GM19025 (cell line): ENCODE results near the gene ZNF493.

Experiments used
- ATAC-seq: cut with Tn5 transposase; IDR thresholded peaks from one replicate; pipeline ENCODE4 v1.9.1; 2021; ENCODE audit warnings: mild to moderate bottlenecking, low read depth, moderate library complexity; ENCODE audit not compliant: unreplicated experiment

ZNF493 gene

DNA sequence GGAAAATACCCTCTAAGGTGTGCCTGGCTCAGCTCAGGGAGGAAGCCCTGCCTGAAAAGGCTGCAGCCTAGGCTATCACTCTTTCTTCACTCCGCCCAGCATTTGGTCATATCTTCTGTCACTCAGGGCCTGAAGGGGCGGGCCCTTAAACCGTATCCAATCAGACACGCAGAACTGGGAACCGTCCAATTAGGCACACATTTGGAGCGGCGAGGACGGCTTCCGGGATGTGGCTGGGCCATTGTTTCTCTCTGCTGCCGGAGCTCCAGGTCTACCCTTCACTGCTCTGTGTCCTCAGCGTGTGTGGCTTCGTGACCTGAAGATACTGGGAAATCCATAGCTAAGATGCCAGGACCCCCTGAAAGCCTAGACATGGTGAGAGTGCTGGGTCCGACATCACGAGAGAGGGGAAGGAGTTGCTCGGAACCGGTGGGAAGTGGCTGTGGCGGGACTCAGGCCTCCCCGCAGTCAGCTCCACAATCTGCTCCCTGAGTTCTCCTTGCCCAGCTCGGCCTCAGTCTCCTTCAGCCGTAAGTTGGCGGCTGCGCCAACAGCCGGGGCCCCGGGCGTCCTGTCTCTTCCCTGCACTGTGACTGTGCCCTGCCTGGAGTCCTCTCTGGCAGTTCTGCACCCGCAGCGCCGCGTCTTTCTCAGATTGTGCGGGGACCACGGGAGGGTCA is at the start of gene ZNF493:
TSS of gene ZNF493 (plus strand) at position 241 of the 680 bp plus-strand sequence. CDS start at position 346, 105 bp downstream.
- ATAC-seq: peak; percentile 100

DNA sequence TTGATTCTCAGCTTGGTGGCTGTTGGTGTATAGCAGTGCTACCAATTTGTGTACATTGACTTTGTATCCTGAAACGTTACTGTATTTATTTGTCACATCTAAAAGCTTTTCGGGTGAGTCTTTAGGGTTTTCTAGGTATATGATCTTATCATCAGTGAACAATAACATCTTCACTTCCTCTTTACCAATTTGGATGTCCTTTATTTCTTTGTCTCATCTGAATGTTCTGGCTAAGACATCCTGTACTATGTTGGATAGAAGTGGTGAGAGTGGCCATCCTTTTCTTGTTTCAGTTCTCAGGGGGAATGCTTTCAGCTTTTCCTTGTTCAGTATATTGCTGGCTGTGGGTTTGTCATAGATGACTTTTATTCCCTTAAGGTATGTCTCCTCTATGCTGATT is 44.1 kb upstream of the ZNF493 start:
- ATAC-seq: no peak

DNA sequence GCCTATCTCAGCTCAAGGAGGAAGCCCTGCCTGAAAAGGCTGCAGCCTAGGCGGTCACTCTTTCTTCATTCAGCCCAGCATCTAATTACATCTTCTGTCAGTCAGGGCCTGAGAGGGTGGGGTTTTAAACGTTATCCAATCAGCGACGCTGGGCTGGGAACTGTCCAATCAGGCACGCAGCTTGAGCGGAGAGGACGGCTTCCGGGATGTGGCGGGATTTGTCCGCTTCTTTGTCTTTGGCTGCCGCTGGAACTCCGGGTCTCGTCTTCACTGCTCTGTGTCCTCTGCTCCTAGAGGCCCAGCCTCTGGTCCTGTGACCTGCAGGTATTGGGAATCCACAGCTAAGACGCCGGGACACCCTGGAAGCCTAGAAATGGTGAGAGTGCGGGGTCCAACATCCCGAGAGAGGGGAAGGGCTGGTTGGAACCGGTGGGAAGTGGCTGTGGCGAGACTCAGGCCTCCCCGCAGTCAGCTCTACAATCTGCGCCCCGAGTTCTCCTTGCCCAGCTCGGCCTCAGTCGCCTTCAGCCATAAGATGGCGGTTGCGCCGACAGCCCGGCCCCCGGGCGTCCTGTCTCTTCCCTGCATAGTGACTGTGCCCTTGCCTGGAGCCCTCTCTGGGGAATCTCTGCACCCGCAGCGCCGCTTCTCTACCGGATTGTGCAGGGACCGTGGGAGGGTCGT is 38.0 kb upstream of the ZNF493 start, which contains the start of gene ZNF738:
TSS of gene ZNF738 (plus strand) at position 233 of the 684 bp plus-strand sequence. CDS start at position 374, 141 bp downstream.
- ATAC-seq: peak; percentile 91

DNA sequence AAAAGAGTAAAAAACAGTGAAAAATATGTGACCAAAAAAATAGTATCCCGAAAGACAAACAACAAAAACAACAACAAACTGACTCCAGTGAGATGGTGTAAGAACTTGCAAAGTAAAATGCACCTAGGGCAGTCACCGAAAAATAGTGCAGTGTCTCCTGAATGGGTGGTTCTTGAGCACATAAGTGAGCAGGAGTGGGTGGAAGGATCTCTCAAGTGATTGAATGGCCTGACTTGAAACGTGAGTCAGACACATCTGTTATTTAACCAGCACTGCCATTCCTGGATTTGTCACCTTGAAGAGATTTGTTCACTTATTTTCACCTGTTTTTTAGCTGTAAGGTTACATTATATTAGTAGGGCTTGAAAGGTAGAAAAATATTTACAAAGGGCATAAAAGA is 34.6 kb upstream of the ZNF493 start:
- no peak for ATAC-seq

DNA sequence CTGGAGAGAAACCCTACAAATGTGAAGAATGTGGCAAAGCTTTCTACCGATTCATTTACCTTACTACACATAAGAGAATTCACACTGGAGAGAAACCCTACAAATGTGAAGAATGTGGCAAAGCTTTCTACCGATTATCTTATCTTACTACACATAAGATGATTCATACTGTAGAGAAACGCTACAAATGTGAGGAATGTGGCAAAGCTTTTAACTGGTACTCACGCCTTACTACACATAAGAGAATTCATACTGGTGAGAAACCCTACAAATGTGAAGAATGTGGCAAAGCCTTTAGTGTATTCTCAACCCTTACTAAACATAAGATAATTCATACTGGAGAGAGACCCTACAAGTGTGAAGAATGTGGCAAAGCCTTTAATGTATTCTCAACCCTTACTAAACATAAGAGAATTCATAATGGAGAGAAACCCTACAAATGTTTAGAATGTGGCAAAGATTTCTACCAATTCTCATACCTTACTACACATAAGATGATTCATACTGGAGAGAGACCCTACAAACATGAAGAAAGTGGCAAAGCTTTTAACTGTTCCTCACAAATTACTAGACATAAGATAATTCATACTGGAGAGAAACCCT is 12.9 kb upstream of the ZNF493 start:
- no peak for ATAC-seq

DNA sequence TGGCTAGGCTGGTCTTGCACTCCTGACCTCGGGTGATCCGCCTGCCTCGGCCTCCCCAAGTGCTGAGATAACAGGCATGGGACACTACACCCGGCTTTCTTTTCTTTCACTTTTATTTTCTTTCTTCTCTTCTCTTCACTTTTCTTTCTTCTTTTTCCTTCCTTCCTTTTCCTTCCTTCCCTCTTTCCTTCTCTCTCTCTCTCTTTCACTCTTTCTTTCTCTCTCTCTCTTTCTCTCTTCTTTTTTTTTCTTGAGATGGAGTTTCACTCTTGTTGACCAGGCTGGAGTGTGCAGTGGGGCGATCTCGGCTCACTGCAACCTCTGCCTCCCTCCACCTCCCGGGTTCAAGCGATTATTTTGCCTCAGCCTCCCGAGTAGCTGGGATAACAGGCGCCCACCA is 812 bp upstream of the ZNF493 start:
- no peak for ATAC-seq

DNA sequence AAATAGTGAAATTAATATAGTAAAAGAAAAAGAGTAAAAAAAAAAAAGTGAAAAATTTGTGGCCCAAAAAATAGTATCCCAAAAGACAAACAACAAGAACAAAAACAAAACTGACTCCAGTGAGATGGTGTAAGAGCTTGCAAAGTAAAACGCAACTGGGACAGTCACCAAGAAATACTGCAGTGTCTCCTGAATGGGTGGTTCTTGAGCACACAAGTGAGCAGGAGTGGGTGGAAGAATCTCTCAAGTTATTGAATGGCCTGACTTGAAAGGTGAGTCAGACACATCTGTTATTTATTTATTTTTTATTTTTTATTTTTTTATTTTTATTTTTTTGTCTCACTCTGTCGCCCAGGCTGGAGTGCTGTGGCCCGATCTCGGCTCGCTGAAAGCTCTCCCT is 1.9 kb downstream of the ZNF493 start:
- ATAC-seq: no peak

DNA sequence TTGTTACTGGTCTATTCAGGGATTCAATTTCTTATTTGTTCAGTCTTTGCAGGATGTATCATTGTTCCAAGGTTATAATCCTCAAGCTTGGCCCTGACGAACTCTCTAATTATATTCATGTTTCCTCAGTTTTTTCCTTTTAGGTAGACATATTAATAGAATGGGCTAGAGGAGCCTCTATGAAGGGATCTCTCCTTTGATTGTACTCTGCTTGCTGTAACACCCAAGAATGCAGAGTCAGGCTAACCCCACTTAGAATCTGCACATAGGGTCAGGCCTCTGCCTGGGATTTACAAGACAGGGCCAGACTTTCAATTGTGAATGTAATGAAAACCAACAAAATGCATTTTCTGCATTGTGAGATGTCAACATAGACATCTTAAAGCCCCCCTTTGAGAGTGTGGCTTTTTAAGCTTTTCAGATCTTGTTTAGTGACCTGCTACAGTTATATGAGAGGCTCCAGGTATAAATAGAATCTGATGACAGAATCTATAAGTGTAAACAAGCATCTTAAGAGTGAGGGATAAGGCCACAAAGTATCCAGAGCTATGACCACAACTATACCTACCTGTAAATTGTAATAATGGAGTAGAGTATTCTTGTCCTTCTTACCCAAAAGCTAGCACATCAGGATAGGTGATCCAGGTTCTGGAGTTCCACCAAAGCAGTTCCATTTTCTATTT is 5.5 kb downstream of the ZNF493 start:
- no peak for ATAC-seq

DNA sequence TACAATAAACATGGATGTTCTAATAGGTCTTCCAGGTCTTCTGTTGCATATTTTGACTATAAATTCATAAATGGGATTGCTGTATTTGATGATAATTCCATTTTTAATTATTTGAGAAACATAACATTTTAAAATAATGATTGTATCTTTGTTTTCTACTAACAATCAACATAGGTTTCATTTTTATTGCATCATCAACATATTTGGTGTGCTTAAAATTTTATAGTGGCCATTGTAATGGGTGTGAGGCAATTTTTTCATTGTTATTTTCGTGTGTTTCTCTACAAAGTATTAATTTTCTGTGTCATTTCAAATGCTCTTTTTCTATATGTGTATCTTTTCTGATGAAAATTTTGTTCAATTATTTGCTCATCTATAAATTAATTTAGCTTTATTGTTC is 13.2 kb downstream of the ZNF493 start:
- ATAC-seq: no peak

DNA sequence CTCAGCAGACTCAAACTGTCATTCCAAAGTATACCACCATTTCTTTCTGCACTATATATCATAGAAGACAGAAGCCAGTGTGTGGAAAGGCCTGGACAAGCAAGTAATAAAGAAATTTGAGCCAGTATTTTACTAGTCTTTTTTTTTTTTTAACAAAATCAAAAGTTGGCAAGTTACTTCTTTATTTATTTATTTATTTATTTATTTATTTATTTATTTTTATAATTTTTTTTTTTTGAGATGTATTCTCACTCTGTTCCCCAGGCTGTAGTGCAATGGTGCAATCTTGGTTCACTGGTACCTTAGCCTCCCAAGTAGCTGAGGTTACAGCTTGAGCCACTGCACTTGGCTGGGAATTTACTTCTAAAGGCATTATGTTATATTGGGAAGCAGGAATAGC is 25.3 kb downstream of the ZNF493 start:
- ATAC-seq: no peak

DNA sequence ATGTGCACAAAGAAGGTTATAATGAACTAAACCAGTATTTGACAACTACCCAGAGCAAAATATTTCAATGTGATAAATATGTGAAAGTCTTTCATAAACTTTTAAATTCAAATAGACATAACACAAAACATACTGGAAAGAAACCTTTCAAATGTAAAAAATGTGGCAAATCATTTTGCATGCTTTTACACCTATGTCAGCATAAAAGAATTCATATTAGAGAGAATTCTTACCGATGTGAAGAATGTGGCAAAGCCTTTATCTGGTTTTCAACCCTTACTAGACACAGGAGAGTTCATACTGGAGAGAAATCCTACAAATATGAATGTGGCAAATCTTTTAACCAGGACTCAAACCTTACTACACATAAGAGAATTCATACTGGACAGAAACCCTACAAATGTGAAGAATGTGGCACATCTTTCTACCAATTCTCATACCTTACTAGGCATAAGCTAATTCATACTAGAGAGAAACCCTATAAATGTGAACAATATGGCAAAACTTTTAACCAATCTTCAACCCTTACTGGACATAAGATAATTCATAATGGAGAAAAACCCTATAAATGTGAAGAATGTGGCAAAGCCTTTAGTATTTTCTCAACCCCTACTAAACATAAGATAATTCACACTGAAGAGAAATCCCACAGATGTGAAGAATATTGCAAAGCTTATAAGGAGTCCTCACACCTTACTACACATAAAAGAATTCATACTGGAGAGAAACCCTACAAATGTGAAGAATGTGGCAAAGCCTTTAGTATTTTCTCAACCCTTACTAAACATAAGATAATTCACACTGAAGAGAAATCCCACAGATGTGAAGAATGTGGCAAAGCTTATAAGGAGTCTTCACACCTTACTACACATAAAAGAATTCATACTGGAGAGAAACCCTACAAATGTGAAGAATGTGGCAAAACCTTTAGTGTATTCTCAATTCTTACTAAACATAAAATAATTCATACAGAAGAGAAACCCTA is 26.4 kb downstream of the ZNF493 start:
- ATAC-seq: no peak

DNA sequence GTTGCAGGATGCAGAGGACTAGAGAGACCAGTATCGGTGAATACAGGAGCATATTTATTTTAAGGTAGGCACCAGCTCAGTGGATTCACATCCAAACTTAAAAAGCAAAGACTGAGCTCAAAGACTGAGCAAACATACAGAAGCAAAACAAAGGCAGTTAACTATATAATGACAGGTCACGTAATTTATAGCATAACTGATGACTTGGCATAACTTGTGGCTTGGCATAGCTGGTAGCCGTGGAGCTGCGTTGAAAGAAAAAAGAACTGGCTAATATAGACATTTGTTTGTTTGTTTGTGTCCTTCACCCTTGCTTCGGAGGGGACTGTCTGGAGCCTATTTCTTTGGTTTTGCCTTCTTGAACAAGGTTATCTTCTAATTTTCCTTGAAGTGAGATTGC is 33.7 kb downstream of the ZNF493 start:
- no peak for ATAC-seq

DNA sequence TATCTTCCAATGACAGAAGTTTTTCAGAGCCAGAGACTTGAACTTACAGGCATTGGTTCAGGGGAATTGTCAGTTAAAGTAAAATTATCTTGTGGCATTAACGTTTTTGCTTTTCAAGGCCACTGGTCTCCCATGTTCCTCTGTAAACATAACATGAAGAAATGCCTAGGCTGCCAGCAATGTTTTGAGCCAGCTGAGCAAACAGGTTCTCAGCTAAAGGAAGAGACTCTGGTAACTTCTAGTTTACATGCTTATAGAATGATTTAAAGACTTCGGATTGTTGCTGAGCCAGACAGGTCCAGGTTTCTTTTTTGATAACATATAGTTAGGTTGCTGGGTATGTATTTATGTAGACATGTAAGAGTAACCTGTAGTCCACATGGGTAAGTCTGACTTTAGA is 35.7 kb downstream of the ZNF493 start:
- no peak for ATAC-seq

DNA sequence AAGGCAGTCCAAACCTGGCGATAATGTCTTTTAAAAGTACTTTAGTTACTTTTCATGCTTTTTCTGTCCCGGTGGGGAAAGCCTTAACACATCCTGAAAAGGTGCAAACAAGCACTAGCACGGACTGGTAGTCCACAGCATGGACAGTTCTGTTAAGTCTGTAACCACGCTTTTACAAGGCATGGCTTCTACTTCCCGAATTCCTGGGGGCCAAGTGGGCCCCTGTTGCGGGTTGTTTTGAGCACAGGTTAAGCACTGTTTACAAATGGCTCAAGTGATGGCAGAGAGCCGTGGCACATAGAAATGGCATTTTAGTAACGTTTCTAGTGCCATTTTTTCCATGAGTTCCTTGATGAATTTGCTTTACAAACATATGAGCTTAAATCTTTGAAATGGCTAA is 37.6 kb downstream of the ZNF493 start:
- ATAC-seq: no peak

DNA sequence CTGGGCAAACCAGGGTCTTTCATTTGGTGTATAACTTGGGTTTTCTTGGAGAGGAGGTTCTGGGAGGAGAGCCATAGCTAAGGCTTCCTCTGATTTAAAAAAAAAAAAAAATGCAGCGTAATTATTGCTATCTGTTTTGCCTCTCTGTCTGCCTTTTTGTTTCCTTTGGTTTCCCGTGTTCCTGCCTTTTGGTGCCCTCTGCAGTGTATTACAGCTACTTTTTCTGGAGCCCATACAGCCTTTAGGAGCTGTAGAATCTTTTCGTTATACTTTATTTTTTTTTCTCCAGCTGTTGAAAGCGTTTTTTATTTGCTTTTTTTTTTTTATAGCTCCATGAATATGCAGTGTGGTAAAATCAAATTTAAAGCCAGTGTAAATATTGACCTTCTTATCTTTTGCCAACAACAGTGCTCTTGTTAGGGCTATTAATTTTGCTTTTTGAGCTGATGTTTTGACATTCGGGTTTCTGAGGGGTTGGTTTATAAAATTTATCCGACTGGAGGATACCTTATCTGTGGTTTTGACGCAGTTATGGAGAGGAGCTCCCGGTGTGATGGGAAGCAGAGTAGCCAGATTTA is 38.1 kb downstream of the ZNF493 start:
- no peak for ATAC-seq

DNA sequence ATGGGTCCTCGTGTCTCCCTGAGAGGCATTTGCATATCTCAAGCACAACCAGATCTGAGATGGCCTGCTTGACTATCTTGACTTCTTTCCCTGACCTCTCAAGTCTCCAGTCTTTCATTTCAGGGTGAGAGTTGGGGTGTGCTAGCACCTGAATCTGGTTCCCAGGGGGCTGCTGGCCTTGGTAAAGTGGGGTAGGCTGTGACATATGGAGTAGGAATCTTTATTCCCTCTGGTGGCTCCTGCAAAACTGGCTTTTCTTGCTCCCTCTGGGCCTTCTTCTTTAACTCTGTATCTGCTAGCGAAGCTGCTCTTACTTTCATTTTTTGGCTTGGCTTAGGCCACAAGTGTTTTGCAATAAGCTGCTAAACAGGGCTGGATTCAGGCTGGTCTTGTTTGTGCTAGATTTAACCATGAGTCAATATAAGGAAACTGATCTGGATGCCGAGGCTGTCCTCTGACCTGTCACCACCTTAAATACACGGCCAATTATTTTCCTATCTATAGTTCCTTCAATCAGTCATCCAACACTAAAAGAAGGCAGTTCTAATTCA is 42.3 kb downstream of the ZNF493 start:
- ATAC-seq: no peak

DNA sequence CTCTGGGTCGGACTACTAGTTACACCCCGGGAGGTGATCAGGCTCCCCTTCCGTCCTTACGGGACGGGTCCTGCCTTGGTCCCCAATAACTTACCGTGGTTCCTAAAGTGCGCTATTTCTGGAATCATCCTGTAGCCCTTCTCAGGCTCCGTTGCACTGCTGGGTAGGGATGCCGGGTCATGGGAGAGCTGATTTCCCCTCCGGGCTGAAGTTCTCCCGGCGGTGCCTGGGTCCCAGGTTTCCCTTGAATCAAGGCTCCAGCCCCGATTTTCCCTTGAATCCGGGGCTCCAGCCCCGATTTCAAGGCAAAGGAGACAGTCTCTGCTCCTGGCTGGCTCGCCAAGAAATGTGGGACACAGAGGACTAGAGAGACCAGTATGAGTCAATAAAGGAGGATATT is 43.4 kb downstream of the ZNF493 start:
- ATAC-seq: no peak

DNA sequence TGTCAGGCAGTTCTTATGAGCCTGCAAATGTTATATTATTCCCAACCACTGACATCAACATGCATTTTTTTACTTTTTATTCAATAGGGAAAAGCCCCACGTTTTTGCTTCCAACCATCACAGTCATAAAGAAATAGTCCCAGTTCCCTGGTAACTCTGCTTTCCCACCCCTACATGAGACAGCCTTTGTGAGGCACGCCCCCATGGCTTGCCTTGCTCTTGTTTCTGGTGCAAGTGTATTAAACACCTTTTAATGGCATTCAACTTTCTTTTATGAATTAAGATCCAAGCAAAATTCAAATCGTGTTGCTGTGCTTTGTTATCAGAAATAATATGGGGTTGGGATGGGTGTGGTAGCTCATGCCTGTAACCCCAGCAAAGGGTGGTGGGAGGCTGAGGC is 54.3 kb downstream of the ZNF493 start:
- ATAC-seq: no peak

DNA sequence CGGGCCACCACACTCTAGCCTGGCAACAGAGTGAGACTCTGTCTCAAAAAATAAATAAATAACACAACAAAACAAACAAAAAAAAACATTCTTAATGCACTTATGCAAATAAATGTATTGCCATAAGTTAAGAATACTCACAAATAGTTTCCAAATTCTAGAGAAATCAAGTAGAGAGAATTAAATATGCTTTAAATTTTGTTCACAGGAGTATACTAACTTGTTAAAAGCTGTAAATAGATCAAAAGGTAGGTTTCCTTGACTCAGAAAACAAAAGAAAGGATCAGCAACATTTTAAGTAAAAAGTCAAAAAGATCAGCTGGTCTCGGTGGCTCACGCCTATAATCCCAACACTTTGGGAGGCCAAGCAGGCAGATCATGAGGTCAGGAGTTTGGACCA is 58.0 kb downstream of the ZNF493 start:
- ATAC-seq: no peak
